B cell (primary cell): ENCODE data around the gene ECE2. TPM values are rescaled to one million over a fixed set of nuclear protein-coding genes. Genes with fewer than 3 reads are reported as not detected.
"Not testable (repeated sequence)": the region's sequence is repeated elsewhere in the genome, so short reads cannot be mapped to it uniquely, and the experiment has no call there.

Experiments
- ATAC-seq: fragments of 200-7000 bp; cut with Tn5 transposase; one replicate; pipeline ENCODE4 v1.10.0; 2021; ENCODE audit warnings: low read depth, mild to moderate bottlenecking, moderate number of reproducible peaks, moderate library complexity
- CTCF ChIA-PET: fragments of 350-600 bp; sonication (Branson Sonifier 250); formaldehyde crosslinking; loops from one replicate; lab custom pipeline; 2021; ENCODE audit warnings: antibody characterized with exemption, inconsistent platforms; lab: Charles Lee
- POLR2A ChIA-PET: fragments of 350-600 bp; sonication (Branson Sonifier 250); formaldehyde crosslinking; loops from one replicate; lab custom pipeline; 2021; ENCODE audit warnings: antibody characterized with exemption; lab: Charles Lee
- DNase-seq: peaks from one replicate; pipeline ENCODE4 v3.0.0; 2013
- H2AFZ ChIP-seq: 2 replicates; pipeline ENCODE4 v1.6.1; 2012; ENCODE audit warnings: mild to moderate bottlenecking, low read depth, low read length; ENCODE audit not compliant: insufficient read depth, poor library complexity, severe bottlenecking
- H3K27ac ChIP-seq, 2 donors: 1 replicate in 1 of 2; 2 replicates in 1 of 2; pipeline ENCODE4 v1.5.1; 2012 to 2013; ENCODE audit warnings: low read length in 2 of 2, mild to moderate bottlenecking in 2 of 2, moderate library complexity in 1 of 2
- H3K27me3 ChIP-seq, 4 experiments: fragments of 200-600 bp in 1 of 4; sonication (generic) in 1 of 4; replicated peaks in 1 of 4; 1 replicate in 2 of 4; 2 replicates in 2 of 4; pipeline versions ENCODE4 v1.6.1 to v1.7.0; 2013 to 2016; ENCODE audit warnings: low read length in 3 of 4, mild to moderate bottlenecking in 2 of 4, mixed read lengths in 1 of 4, moderate library complexity in 1 of 4; ENCODE audit not compliant: insufficient read depth in 4 of 4, control insufficient read depth in 3 of 4; ENCODE audit errors: control extremely low read depth in 1 of 4
- H3K36me3 ChIP-seq, 2 experiments: replicated peaks in 1 of 2; 1 replicate in 1 of 2; 2 replicates in 1 of 2; pipeline versions ENCODE4 v1.6.1 to v1.7.1; 2013; ENCODE audit warnings: low read length in 1 of 2; ENCODE audit not compliant: insufficient read depth in 2 of 2, control insufficient read depth in 1 of 2; ENCODE audit errors: control extremely low read depth in 1 of 2, extremely low read depth in 1 of 2
- H3K4me1 ChIP-seq, 2 donors: fragments of 200-600 bp in 1 of 2; sonication (generic) in 1 of 2; 1 replicate in 1 of 2; 2 replicates in 1 of 2; pipeline versions ENCODE4 v1.5.1 to v1.6.1; 2013 to 2017; ENCODE audit warnings: low read length in 2 of 2; ENCODE audit not compliant: control insufficient read depth in 2 of 2, insufficient read depth in 2 of 2
- H3K4me2 ChIP-seq: replicated peaks from 2 replicates; pipeline ENCODE3; 2012; ENCODE audit warnings: mild to moderate bottlenecking, low read depth, low read length; ENCODE audit not compliant: poor library complexity, severe bottlenecking
- H3K4me3 ChIP-seq, 5 experiments: fragments of 200-600 bp in 1 of 5; sonication (generic) in 1 of 5; 1 replicate in 3 of 5; 2 replicates in 2 of 5; pipeline versions ENCODE4 v1.5.1 to v1.7.0; 2011 to 2016; ENCODE audit warnings: low read length in 4 of 5, mild to moderate bottlenecking in 4 of 5, low read depth in 2 of 5, control low read depth in 1 of 5, moderate library complexity in 1 of 5; ENCODE audit not compliant: insufficient read depth in 1 of 5; ENCODE audit errors: control extremely low read depth in 1 of 5, extremely low read depth in 1 of 5
- H3K79me2 ChIP-seq: fragments of 200-600 bp; sonication (generic); one replicate; pipeline ENCODE4 v1.6.0; 2016; ENCODE audit warnings: low read length; ENCODE audit not compliant: control insufficient read depth, insufficient read depth
- H3K9ac ChIP-seq: fragments of 200-600 bp; sonication (generic); 2 replicates; pipeline ENCODE4 v1.6.1; 2017; ENCODE audit warnings: mild to moderate bottlenecking, low read length, moderate library complexity
- H3K9me3 ChIP-seq, 3 donors: one replicate each; pipeline versions ENCODE4 v1.6.1 to v1.7.1; 2013; ENCODE audit warnings: low read length in 2 of 3; ENCODE audit not compliant: control insufficient read depth in 2 of 3, insufficient read depth in 1 of 3; ENCODE audit errors: control extremely low read depth in 1 of 3
- H4K20me1 ChIP-seq: 2 replicates; pipeline ENCODE4 v1.6.0; 2012; ENCODE audit warnings: mild to moderate bottlenecking, low read length; ENCODE audit not compliant: insufficient read depth, control insufficient read depth, poor library complexity, severe bottlenecking
- H3K27ac Mint-ChIP-seq: one replicate; pipeline ENCODE4 v1.8.0; 2021; ENCODE audit warnings: mixed read lengths
- H3K27me3 Mint-ChIP-seq: one replicate; pipeline ENCODE4 v1.8.0; 2021; ENCODE audit warnings: mixed read lengths
- H3K4me1 Mint-ChIP-seq: one replicate; pipeline ENCODE4 v1.8.0; 2021; ENCODE audit warnings: mixed read lengths
- H3K4me3 Mint-ChIP-seq: one replicate; pipeline ENCODE4 v1.8.0; 2021; ENCODE audit warnings: mixed read lengths
- H3K9me3 Mint-ChIP-seq: one replicate; pipeline ENCODE4 v1.8.0; 2022; ENCODE audit warnings: mixed read lengths; ENCODE audit not compliant: insufficient read depth
- CTCF ChIP-seq: fragments of 200-600 bp; IDR thresholded peaks from one replicate; pipeline ENCODE4 v1.8.0; 2022; ENCODE audit warnings: antibody characterized with exemption, mild to moderate bottlenecking
- EZH2 ChIP-seq: IDR thresholded peaks from 2 replicates; pipeline ENCODE4 v1.6.1; 2012; ENCODE audit warnings: borderline replicate concordance, low read depth, mild to moderate bottlenecking, moderate library complexity, low read length; ENCODE audit not compliant: insufficient read depth, poor library complexity, severe bottlenecking
- WGBS: methylation state at CpG from one replicate; pipeline ENCODE4 v1.1.5; 2013; ENCODE audit warnings: missing lambda C conversion rate; ENCODE audit not compliant: insufficient coverage; 5-methylcytosine and 5-hydroxymethylcytosine counted together
- intact Hi-C: fragments of 100-400 bp; cut with micrococcal nuclease; formaldehyde crosslinking; loops from one replicate; pipeline ENCODE4 v1.10.0; 2022
- polyA plus RNA-seq: library from polyadenylated mRNA; depleted of rRNA; stranded (reverse); fragments of >200 nt; gene quantifications from 2 replicates; pipeline ENCODE4 v1.2.3, GENCODE V29; 2012
- total RNA-seq, 2 donors: library from RNA; stranded (reverse); fragments of 120-200 nt in 1 of 2; gene quantifications; 1 replicate in 1 of 2; 2 replicates in 1 of 2; pipeline versions ENCODE4 v1.2.3 to v1.2.4, GENCODE V29; 2013 to 2022

Gene ECE2
- total and polyA plus RNA-seq, 2 donors (not counting 1 experiment from before 2014, with no cell fraction given) = not detected

GRCh38 chr3:184339001-184339400 is 63.2 kb downstream of the ECE2 start:
- peak overlapping the region; percentile 39 for H3K4me3 Mint-ChIP-seq
- CTCF ChIA-PET = no interaction called here
- H3K9ac ChIP-seq = no peak overlapping the region
- no peak for TF ChIP-seq EZH2
- no peak for TF ChIP-seq CTCF
- peaks cover 29% of the 10 kb centered on the region for H3K4me1 Mint-ChIP-seq
- no peaks in the 10 kb centered on the region for H3K27me3 Mint-ChIP-seq
- peaks cover 0 to 3% (median 0%) of the 10 kb centered on the region in 4 experiments for H3K27me3 ChIP-seq
- 91% methylated on average over 8 of the region's 8 CpGs for WGBS
- DNase-seq (no peak), ATAC-seq (no peak)
- H3K4me2 ChIP-seq = peak overlapping the region; percentile 36
- no peak overlapping the region for H3K4me3 ChIP-seq
- no peaks in the 10 kb centered on the region for H3K9me3 ChIP-seq
- intact Hi-C loops = no loop called here
- H3K27ac ChIP-seq = no peak overlapping the region
- POLR2A ChIA-PET = no interaction called here
- H4K20me1 ChIP-seq = no peaks in the 10 kb centered on the region
- no peak overlapping the region for H2AFZ ChIP-seq
- H3K79me2 ChIP-seq = peaks cover 19% of the 10 kb centered on the region
- peaks cover 14 to 25% of the 10 kb centered on the region in 2 donors for H3K4me1 ChIP-seq
- no peak overlapping the region for H3K27ac Mint-ChIP-seq
- no peaks in the 10 kb centered on the region for H3K9me3 Mint-ChIP-seq
- peaks cover 0 to 11% of the 10 kb centered on the region in 2 experiments for H3K36me3 ChIP-seq

- CTCF ChIA-PET, H3K4me3 ChIP-seq, H3K4me2 ChIP-seq, DNase-seq, H3K9ac ChIP-seq, H4K20me1 ChIP-seq, ATAC-seq, H3K4me3 Mint-ChIP-seq, H3K9me3 ChIP-seq, H2AFZ ChIP-seq, H3K27ac Mint-ChIP-seq, intact Hi-C loops, H3K9me3 Mint-ChIP-seq, H3K27ac ChIP-seq, H3K27me3 Mint-ChIP-seq, POLR2A ChIA-PET, H3K27me3 ChIP-seq: not testable (repeated sequence)
- Histone ChIP-seq H3K79me2 (peaks cover 19% of the 10 kb centered on the region), H3K4me1 (peaks cover 14 to 25% of the 10 kb centered on the region in 2 donors), H3K36me3 (peaks cover 0 to 12% of the 10 kb centered on the region in 2 experiments)
- WGBS = over 99% methylated on average over 16 of the region's 19 CpGs
- H3K4me1 Mint-ChIP-seq = peaks cover 27% of the 10 kb centered on the region
Observed at GRCh38 chr3:184339451-184340135, 63.8 kb downstream of the ECE2 start.
